PC-9 (cell line): Measurements from ENCODE around the gene IL15. TPM values are rescaled to one million over a fixed set of nuclear protein-coding genes. Genes with fewer than 3 reads are reported as not detected.
A peak's percentile ranks its signal among the peaks of the same experiment; 100 is the strongest.

Experiments used
- Bru-seq: library from RNA; stranded (reverse); fragments of 400-500 nt; gene quantifications from one replicate; lab custom pipeline; 2021; lab: Mats Ljungman, UMichigan
- BruChase-seq, 2 experiments: library from RNA; stranded (reverse); fragments of 400-500 nt; gene quantifications; one replicate each; lab custom pipeline; 2021; lab: Mats Ljungman, UMichigan
- BruUV-seq: library from RNA; stranded (reverse); fragments of 400-500 nt; replicated peaks from 2 replicates; lab custom pipeline; 2021; lab: Mats Ljungman, UMichigan
- CTCF ChIA-PET: fragments of 300-600 bp; sonication (Branson Sonifier 250); formaldehyde crosslinking; loops from one replicate; lab custom pipeline; 2022; ENCODE audit warnings: antibody characterized with exemption; lab: Charles Lee
- POLR2A ChIA-PET: fragments of 300-600 bp; sonication (Branson Sonifier 250); formaldehyde crosslinking; loops from one replicate; lab custom pipeline; 2022; ENCODE audit warnings: antibody characterized with exemption; ENCODE audit not compliant: unreplicated experiment; lab: Charles Lee
- DNase-seq, 2 experiments: peaks; one replicate each; pipeline versions ENCODE4 v3.0.0 to v3.0.0-alpha.2; 2015 to 2022; ENCODE audit warnings: mixed read lengths in 1 of 2
- H2AFZ ChIP-seq: fragments of 200-600 bp; sonication (generic); 2 replicates; pipeline ENCODE4 v1.8.1; 2017; ENCODE audit warnings: antibody characterized with exemption
- H3F3A ChIP-seq: fragments of 200-600 bp; sonication (generic); 2 replicates; pipeline ENCODE4 v1.8.1; 2017; ENCODE audit warnings: antibody characterized with exemption, mild to moderate bottlenecking, low read depth; ENCODE audit not compliant: insufficient read depth
- H3K27ac ChIP-seq: fragments of 200-600 bp; sonication (generic); 2 replicates; pipeline ENCODE4 v1.6.1; 2016; ENCODE audit warnings: mixed run types
- H3K27me3 ChIP-seq: fragments of 200-600 bp; sonication (generic); 2 replicates; pipeline ENCODE4 v1.6.1; 2016; ENCODE audit warnings: low read depth, mixed run types; ENCODE audit not compliant: insufficient read depth
- H3K36me3 ChIP-seq: fragments of 200-600 bp; sonication (generic); 2 replicates; pipeline ENCODE4 v1.6.1; 2016; ENCODE audit warnings: low read depth, mixed run types
- H3K4me1 ChIP-seq: fragments of 200-600 bp; sonication (generic); replicated peaks from 2 replicates; pipeline ENCODE4 v1.6.1; 2016; ENCODE audit warnings: mixed run types; ENCODE audit not compliant: insufficient read depth
- H3K4me2 ChIP-seq: fragments of 200-600 bp; sonication (generic); 2 replicates; pipeline ENCODE4 v1.6.1; 2017; ENCODE audit warnings: mixed run types
- H3K4me3 ChIP-seq: fragments of 200-600 bp; sonication (generic); 2 replicates; pipeline ENCODE4 v1.6.1; 2016; ENCODE audit warnings: mixed run types
- H3K79me2 ChIP-seq: fragments of 200-600 bp; sonication (generic); 2 replicates; pipeline ENCODE4 v1.6.1; 2017; ENCODE audit warnings: low read depth, mixed run types
- H3K9me2 ChIP-seq: fragments of 200-600 bp; sonication (generic); 2 replicates; pipeline ENCODE4 v1.8.1; 2017; ENCODE audit warnings: mild to moderate bottlenecking; ENCODE audit not compliant: insufficient read depth
- H3K9me3 ChIP-seq: fragments of 200-600 bp; sonication (generic); 2 replicates; pipeline ENCODE4 v1.8.1; 2016; ENCODE audit warnings: low read depth; ENCODE audit not compliant: insufficient read depth
- H4K20me1 ChIP-seq: fragments of 200-600 bp; sonication (generic); 2 replicates; pipeline ENCODE4 v1.8.1; 2017; ENCODE audit not compliant: insufficient read depth
- EZH2 ChIP-seq: fragments of 200-600 bp; sonication (generic); IDR thresholded peaks from 2 replicates; pipeline ENCODE4 v1.8.0; 2017; ENCODE audit warnings: antibody characterized with exemption, low read depth
- intact Hi-C: fragments of 100-400 bp; cut with micrococcal nuclease; formaldehyde crosslinking; loops from one replicate; pipeline ENCODE4 v1.10.0; 2022; ENCODE audit not compliant: unreplicated experiment
- long read RNA-seq: library from polyadenylated mRNA; stranded (forward); transcript quantifications from one replicate; pipeline ENCODE4 v2.0.0, GENCODE V29; 2022
- total RNA-seq: library from RNA; stranded (reverse); gene quantifications from 2 replicates; pipeline ENCODE4 v1.2.3, GENCODE V29; 2021
- TF ChIP-seq, protein P1 (sequence below): fragments of 200-600 bp; sonication (generic); conservative IDR thresholded peaks from 2 replicates; pipeline ENCODE4 v1.6.1; 2017; ENCODE audit warnings: mixed run types, antibody characterized with exemption, mild to moderate bottlenecking, moderate library complexity

The IL15 gene, protein sequence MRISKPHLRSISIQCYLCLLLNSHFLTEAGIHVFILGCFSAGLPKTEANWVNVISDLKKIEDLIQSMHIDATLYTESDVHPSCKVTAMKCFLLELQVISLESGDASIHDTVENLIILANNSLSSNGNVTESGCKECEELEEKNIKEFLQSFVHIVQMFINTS
- total RNA-seq (4.2 and 4.8 TPM in 2 replicates), Bru-seq, nascent RNA (percentile 60 among the genes with signal in this experiment), BruChase-seq, experiment 1, labeled RNA remaining after a 2-hour chase (percentile 73 among the genes with signal in this experiment), BruChase-seq, experiment 2, labeled RNA remaining after a 6-hour chase (percentile 50 among the genes with signal in this experiment)
- long read RNA-seq, partial matches to known transcripts, result 0 of 12 reads
- long read RNA-seq, other reads (novel, unspliced or antisense), result 6 of 12 reads

DNA sequence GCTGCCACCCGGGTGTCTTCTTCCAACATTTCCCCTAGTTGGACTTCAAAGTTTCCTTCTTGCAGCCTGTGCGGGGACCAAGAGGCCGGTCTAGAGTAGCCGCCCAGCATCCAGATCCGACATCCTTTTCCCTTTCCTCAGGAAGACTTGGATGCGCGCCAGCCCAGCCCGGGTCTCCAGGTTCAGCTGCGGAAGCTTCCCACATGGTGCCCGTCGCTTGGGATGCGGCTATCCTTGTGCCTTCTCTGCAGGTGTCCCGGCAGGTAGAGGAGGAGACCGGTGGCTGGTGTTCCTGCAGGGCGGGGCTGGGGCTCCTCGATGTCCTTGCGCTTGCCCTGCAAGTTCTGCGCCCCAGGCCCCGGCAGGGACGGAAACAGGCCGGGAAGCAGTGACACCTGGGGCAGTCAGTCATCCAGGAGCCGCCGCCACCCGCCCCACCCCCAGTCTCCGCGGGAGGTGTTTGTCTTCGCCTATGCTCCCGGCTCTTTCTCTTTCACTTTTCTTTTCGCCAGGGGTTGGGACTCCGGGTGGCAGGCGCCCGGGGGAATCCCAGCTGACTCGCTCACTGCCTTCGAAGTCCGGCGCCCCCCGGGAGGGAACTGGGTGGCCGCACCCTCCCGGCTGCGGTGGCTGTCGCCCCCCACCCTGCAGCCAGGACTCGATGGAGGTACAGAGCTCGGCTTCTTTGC, at the start of gene IL15:
Gene IL15 (plus strand): TSS at position 502 of the 689 bp plus-strand sequence. CDS start 82,882 bp downstream, outside the sequence.
- peak within 1 kb of the TSS; percentile 43 for H3K27ac ChIP-seq
- BruUV-seq, result no TSS peak
- H3K4me2 ChIP-seq, result peak within 1 kb of the TSS; percentile 79
- no peaks in the 10 kb centered on the region for H3K27me3 ChIP-seq
- H3K4me1 ChIP-seq, result peaks cover 16% of the 10 kb centered on the region
- intact Hi-C loops, result loop anchor here (5.0 kb wide), 1 partner anchor 259 kb away; no protein-coding TSS in a partner anchor
- ChIA-PET POLR2A (interaction anchor here (0.6 to 0.7 kb wide), 2 partner anchors 277 to 1806 kb away, joined by 3 to 4 read pairs; no protein-coding TSS in a partner anchor), CTCF (no interaction called here)
- H3F3A ChIP-seq, result peaks cover 5% of the 10 kb centered on the region; the same call in 1 of the 2 replicates
- TF ChIP-seq, protein P1, sequence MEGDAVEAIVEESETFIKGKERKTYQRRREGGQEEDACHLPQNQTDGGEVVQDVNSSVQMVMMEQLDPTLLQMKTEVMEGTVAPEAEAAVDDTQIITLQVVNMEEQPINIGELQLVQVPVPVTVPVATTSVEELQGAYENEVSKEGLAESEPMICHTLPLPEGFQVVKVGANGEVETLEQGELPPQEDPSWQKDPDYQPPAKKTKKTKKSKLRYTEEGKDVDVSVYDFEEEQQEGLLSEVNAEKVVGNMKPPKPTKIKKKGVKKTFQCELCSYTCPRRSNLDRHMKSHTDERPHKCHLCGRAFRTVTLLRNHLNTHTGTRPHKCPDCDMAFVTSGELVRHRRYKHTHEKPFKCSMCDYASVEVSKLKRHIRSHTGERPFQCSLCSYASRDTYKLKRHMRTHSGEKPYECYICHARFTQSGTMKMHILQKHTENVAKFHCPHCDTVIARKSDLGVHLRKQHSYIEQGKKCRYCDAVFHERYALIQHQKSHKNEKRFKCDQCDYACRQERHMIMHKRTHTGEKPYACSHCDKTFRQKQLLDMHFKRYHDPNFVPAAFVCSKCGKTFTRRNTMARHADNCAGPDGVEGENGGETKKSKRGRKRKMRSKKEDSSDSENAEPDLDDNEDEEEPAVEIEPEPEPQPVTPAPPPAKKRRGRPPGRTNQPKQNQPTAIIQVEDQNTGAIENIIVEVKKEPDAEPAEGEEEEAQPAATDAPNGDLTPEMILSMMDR, result no peak
- no peak for TF ChIP-seq EZH2
- H3K9me3 ChIP-seq, result no peaks in the 10 kb centered on the region
- H3K36me3 ChIP-seq, result no peaks in the 10 kb centered on the region
- peak; percentile 68 to 81 for DNase-seq
- peak within 1 kb of the TSS; percentile 91 for H2AFZ ChIP-seq
- peak within 1 kb of the TSS; percentile 80 for H3K4me3 ChIP-seq
- H4K20me1 ChIP-seq, result no peaks in the 10 kb centered on the region
- peaks cover 9% of the 10 kb centered on the region; the same call in 1 of the 2 replicates for H3K79me2 ChIP-seq
- no peaks in the 10 kb centered on the region for H3K9me2 ChIP-seq

DNA sequence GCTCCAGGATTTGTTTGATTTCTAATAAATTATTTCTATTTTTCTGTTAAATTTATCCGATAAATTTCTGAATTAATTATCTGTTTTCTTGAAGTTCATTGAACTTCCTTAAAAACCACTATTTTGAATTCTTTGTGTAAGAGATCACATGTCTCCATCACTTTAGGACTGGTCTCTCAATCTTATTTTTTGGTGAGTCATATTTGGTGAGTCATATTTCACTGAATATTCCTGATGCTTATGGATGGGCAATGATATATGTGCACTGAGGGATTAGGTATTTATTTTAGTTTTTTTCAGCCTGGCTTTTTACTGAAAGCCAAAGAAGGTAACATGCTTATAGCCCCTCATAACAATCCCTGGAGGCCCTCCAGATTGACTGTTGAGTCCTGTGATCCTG, 48.5 kb upstream of the IL15 start:
- Histone ChIP-seq H3K79me2 (no peaks in the 10 kb centered on the region), H4K20me1 (no peaks in the 10 kb centered on the region), H3F3A (no peaks in the 10 kb centered on the region), H3K4me2 (no peak overlapping the region), H3K27ac (no peak overlapping the region), H2AFZ (no peak overlapping the region), H3K4me3 (no peak overlapping the region), H3K9me3 (no peaks in the 10 kb centered on the region), H3K9me2 (no peaks in the 10 kb centered on the region), H3K27me3 (no peaks in the 10 kb centered on the region), H3K36me3 (no peaks in the 10 kb centered on the region), H3K4me1 (no peaks in the 10 kb centered on the region)
- intact Hi-C loops, result no loop called here
- ChIA-PET POLR2A (no interaction called here), CTCF (no interaction called here)
- DNase-seq, result no peak
- TF ChIP-seq, protein P1, result no peak
- no peak for TF ChIP-seq EZH2
- BruUV-seq, result no TSS peak

DNA sequence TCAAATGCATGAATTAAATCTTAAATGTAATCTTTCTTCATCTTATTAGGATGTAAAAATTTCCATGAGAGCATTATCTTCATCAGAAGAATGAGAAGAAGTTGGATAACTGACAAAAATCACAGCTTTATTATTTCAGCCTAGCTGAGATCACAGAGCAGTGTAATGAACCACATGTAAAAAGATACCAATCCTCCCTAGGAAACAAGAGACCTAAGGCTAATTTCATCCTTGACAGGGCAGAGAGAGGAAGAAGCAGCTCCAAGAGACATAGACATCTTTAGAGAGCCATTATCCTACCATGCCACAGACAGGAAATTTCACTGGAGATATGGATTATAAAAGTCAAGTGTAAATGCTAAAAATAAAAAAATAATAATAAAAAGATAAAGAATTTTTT, 40.9 kb upstream of the IL15 start:
- no peak for TF ChIP-seq EZH2
- TF ChIP-seq, protein P1, result no peak
- H3K27ac ChIP-seq, result no peak overlapping the region
- BruUV-seq, result no TSS peak
- H3K79me2 ChIP-seq, result no peaks in the 10 kb centered on the region
- no peaks in the 10 kb centered on the region for H3K9me3 ChIP-seq
- no peaks in the 10 kb centered on the region for H3K27me3 ChIP-seq
- ChIA-PET CTCF (no interaction called here), POLR2A (no interaction called here)
- H3K4me2 ChIP-seq, result no peak overlapping the region
- H2AFZ ChIP-seq, result no peak overlapping the region
- no peaks in the 10 kb centered on the region for H3K4me1 ChIP-seq
- no peaks in the 10 kb centered on the region for H4K20me1 ChIP-seq
- no peak overlapping the region for H3K4me3 ChIP-seq
- no peaks in the 10 kb centered on the region for H3F3A ChIP-seq
- H3K9me2 ChIP-seq, result no peaks in the 10 kb centered on the region
- no peaks in the 10 kb centered on the region for H3K36me3 ChIP-seq
- intact Hi-C loops, result no loop called here
- no peak for DNase-seq
